ENCODE data around the gene DNAJC30. TPM values are rescaled to one million over a fixed set of nuclear protein-coding genes. Genes with fewer than 3 reads are reported as not detected.

The DNAJC30 gene
- total and polyA plus RNA-seq, 10 of the 15 experiments (the other 5 are each of a cell fraction or from before 2014, with no cell fraction given): 2.1 to 19.0 (median 7.9) TPM

- TF ChIP-seq EGR1 (IDR thresholded peaks at IDR 0.05; ENCODE audit: borderline replicate concordance in 1 of 2, low read depth in 2 of 2, low read length in 2 of 2) (no peak), HSF1 (IDR thresholded peaks at IDR 0.05; ENCODE audit: low read depth, low read length) (no peak), RELA (IDR thresholded peaks at IDR 0.05; ENCODE audit: borderline replicate concordance, partially characterized antibody) (no peak), CHD4 (IDR thresholded peaks at IDR 0.05) (no peak), TAF1 (IDR thresholded peaks at IDR 0.05; ENCODE audit: borderline replicate concordance, low read depth, low read length) (no peak), ZNF274 (IDR thresholded peaks at IDR 0.05; ENCODE audit: insufficient read depth, insufficient read length) (no peak), TCF12 (IDR thresholded peaks at IDR 0.05; ENCODE audit: low read depth, low read length) (no peak), NFIC (IDR thresholded peaks at IDR 0.05; ENCODE audit: low read depth, low read length) (no peak), MXI1 (IDR thresholded peaks at IDR 0.05; ENCODE audit: low read depth, low read length) (no peak), ATF2 (IDR thresholded peaks at IDR 0.05; ENCODE audit: low read length) (no peak), WRNIP1 (IDR thresholded peaks at IDR 0.05; ENCODE audit: borderline replicate concordance, low read depth, low read length) (no peak)
- Histone ChIP-seq H3K27me3 (replicated peaks in 1 of 2; ENCODE audit: control insufficient read depth in 2 of 2, insufficient read depth in 2 of 2, low read length in 1 of 2) (no peaks in the 10 kb centered on the region), H3K4me3 (no peak overlapping the region), H3K4me2 (ENCODE audit: control insufficient read depth, insufficient read depth) (no peak overlapping the region), H3K27ac (ENCODE audit: control insufficient read depth, insufficient read depth) (no peak overlapping the region), H3K4me1 (ENCODE audit: control insufficient read depth, insufficient read depth, low read length) (no peaks in the 10 kb centered on the region; the same call in 1 of the 2 replicates), H3K79me2 (ENCODE audit: control insufficient read depth, insufficient read depth, low read length) (no peaks in the 10 kb centered on the region), H3K9me3 (replicated peaks; ENCODE audit: control insufficient read depth, insufficient read depth, low read length) (no peaks in the 10 kb centered on the region), H3K9ac (ENCODE audit: control insufficient read depth, insufficient read depth, low read length) (no peak overlapping the region), H4K20me1 (ENCODE audit: control insufficient read depth, insufficient read depth) (no peaks in the 10 kb centered on the region), H3K36me3 (ENCODE audit: control insufficient read depth in 2 of 2, insufficient read depth in 2 of 2, low read length in 1 of 2) (no peaks in the 10 kb centered on the region), H2AFZ (ENCODE audit: control insufficient read depth, low read depth, low read length) (no peak overlapping the region)
- no TSS peak for BruUV-seq (replicated peaks)
- ChIA-PET CTCF (interaction anchor here (0.8 to 1.7 kb wide), 3 partner anchors 8 to 121 kb away, joined by 3 to 16 read pairs (median 3); no protein-coding TSS in a partner anchor), POLR2A (no interaction called here), RAD21 (ENCODE audit: unreplicated experiment) (interaction anchor here (0.5 to 2.0 kb wide), 2 partner anchors 31 to 121 kb away, joined by 3 to 10 read pairs; no protein-coding TSS in a partner anchor), SMC1A (ENCODE audit: uncharacterized antibody, unreplicated experiment) (interaction anchor here (1.3 kb wide), 1 partner anchor 62 kb away, joined by 3 read pairs; no protein-coding TSS in a partner anchor)
- intact Hi-C loops (cut with micrococcal nuclease; ENCODE audit: unreplicated experiment): loop anchor here (5.0 kb wide), 2 partner anchors 61 to 101 kb away; partner anchors contain the start of gene VPS37D
- FAIRE-seq (no peak), ATAC-seq (no peak), DNase-seq (ENCODE audit: low read depth, low spot score) (no peak)
- in situ Hi-C loops (cut with MboI): no loop called here
- WGBS (ENCODE audit: insufficient coverage, insufficient replicate concordance, low lambda C conversion rate, missing lambda C conversion rate): 6% methylated on average over 3 of the region's 3 CpGs
Observed at GRCh38 chr7:73727952-73728351, 44.7 kb upstream of the DNAJC30 start.
